GM19193 (cell line): ENCODE results near the gene COX17.

Experiments used
- POLR2A ChIP-seq: IDR thresholded peaks from 4 replicates; pipeline ENCODE4 v1.6.1; 2011; ENCODE audit not compliant: insufficient read depth, insufficient read length; ENCODE audit errors: extremely low read depth

The COX17 gene, protein sequence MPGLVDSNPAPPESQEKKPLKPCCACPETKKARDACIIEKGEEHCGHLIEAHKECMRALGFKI

DNA sequence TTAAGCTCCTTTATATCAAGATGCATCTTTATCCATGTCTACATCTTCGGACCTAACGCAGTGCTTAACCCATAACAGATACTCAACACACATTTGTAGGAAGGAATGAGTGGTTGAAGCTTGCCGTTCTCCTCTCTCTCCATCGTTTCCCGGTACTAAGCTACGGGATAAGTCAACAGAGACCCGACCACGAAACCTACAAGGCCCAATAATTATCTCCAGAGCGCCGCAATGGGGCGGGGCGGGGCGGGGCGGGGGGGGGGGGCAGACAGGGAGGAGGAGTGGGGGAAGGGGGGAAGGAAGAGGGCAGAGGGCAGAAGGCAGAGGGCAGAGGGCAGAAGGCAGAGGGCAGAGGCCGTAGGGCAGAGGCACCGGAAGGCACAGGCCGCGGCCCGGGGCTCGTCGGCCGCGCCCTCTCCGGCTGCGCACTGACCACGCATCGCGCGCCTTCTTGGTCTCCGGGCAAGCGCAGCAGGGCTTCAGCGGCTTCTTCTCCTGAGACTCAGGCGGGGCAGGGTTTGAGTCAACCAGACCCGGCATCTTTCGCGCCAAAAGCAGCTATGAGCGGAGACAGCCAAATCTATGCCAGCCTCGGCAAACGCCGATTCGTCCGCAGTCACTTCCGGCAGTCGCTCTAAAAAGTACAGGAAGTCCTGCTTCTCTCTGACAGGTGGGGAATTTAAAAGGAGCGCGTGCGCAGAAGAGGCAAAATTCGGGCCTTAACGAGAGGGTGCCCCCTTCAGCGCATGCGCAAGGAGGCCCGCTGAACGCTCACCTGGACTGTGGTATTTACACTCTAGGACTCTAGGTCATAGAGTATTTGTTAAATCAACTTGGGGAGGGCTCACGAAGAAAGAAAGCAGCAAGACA lies at the start of gene COX17:
COX17 (minus strand) TSS at position 636 of the 870 bp plus-strand sequence; CDS start at position 540, 96 bp downstream.
- TF ChIP-seq POLR2A = peak; percentile 83

DNA sequence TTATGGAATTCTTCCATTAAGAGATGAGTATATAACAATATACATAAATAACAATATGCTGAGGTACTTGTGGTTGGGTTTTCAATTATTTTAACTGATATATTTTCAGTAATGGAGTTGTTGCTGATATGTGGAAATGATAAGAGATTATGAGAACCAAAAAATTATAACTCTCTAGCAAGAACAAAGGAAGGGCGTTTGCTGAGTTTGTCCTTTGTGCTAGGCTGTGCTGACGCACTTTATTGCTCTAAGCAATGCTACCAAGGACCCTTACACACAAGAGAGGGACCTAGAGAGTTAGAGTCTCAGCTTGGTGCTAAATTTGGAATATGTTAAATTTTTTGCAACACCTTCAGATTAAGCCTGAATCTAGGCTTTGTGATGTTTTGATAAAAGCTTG lies 49.7 kb upstream of the COX17 start:
- TF ChIP-seq POLR2A = no peak

DNA sequence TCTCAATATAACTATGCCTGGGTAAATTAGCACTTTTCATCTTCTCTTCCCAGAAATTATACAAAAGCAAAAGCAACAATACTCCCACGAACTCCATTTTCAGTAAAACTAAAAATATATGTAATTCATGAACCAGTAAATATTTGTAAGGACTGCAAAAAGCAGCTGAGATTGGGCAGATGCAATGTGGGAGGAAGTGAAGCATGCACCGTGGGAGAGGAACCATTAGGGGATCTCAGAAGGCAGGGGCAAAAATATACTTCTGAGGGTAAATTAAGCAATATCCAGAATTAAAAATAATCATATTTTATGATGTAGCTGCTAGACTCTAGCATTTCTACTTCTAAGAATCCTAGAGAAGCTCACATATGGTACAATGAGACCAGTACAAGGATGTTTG lies 45.8 kb upstream of the COX17 start:
- no peak for TF ChIP-seq POLR2A

- TF ChIP-seq POLR2A = no peak
Measured at GRCh38 chr3:119717520-119717919, 40.3 kb upstream of the COX17 start.

- TF ChIP-seq POLR2A = no peak
Measured at GRCh38 chr3:119716998-119717397, 39.8 kb upstream of the COX17 start.

DNA sequence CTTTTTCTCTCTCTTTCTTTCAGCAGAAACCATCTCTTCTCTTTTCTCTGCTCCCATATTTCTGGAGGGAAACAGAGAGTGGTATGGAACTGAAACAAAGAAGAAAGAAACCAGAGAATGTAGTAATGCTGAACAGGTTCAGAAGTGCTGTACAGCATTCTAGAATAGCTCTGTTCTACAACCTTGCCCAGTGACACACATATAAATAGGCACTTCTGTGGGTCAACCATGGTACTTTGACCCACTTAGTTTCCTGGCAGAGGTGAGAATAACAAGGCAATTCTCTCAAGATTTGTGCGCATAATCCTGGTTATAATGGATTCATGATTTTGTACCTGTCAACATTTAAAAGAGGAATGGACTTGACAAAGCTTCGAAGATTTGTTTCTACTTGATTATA lies 37.9 kb upstream of the COX17 start:
- no peak for TF ChIP-seq POLR2A

- TF ChIP-seq POLR2A = no peak
Measured at GRCh38 chr3:119703820-119704531, 26.8 kb upstream of the COX17 start.

DNA sequence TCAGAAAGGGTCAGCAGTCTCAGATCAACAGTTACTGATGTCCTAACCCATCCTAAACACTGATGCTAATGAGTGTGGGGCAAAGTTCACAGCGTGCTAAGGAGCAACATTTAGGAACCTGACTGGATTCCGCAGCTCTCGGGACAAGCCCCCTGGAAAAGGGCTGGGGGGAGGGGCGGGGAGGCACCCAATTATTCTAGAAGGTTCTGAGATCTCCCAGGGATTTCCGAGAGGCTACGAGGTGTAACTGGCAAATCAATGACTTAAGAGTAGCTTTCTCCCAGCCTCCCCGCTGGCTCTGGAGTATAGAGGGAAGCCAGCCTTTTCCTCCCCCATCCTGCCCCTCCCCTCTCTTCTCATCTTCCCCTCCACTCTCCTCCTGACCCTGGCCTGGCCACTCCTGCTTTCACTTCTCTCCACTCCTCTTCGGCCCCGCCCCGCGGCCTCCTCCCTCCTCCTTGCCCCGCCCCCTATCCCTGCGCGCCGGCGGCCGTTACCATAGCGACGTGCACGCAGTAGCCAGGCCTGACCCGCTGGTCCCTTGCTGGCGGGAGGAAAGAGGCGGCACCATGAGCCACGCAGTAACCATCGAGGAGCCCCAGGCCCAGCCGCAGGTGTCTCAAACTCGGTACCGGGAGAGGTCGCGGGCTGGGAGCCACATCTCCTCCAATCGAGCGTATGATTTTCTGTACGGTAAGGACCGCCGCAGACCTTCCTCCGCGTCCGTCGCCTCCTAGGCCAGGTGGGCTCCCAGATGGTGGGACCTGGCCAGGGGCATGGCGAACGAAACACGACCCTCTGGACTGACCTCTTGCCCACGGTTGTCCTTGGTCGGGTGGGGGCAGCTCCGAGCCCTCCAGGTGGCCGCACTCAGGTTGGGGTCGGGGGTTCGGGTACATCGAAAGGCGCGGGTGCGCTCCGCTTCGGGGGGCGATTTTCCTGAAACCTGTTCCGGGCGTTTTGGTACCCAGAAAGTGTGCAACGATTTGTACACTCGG lies 25.6 kb upstream of the COX17 start, which contains the start of gene CFAP91:
CFAP91 (plus strand) TSS at position 493 of the 998 bp plus-strand sequence; CDS start at position 570, 77 bp downstream.
- no peak for TF ChIP-seq POLR2A

- TF ChIP-seq POLR2A = no peak
Measured at GRCh38 chr3:119700920-119701734, 23.9 kb upstream of the COX17 start.

DNA sequence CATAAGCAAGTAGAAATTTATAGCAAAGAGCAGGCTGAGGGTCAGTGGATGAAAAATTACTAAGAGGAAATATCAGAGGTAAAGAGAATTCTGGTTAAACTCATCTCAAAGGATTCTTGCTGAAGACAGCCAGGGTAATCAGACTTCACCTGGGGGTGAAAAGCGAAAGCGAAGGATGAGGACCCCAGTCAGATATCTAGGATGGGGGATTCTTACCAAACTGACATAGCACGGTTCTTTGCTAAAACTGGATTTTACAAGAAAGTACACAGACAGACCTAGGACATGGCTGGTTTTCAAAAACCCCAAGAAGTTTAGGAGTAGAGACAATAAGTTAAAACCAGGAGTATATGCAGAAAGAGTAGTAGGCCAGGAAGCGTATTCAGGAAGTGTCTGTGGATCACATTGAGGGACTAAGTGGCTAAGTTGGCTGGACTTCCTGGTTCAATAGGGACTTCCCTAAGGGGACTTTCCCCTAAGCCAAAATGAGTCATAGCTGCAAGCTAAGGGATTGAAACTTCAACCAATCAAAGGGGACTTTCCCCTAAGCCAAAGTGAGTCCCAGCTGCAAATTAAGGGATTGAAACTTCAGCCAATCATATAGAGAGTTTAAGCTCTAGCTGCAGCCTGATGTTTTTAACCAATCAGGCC lies 23.2 kb upstream of the COX17 start:
- TF ChIP-seq POLR2A = no peak

DNA sequence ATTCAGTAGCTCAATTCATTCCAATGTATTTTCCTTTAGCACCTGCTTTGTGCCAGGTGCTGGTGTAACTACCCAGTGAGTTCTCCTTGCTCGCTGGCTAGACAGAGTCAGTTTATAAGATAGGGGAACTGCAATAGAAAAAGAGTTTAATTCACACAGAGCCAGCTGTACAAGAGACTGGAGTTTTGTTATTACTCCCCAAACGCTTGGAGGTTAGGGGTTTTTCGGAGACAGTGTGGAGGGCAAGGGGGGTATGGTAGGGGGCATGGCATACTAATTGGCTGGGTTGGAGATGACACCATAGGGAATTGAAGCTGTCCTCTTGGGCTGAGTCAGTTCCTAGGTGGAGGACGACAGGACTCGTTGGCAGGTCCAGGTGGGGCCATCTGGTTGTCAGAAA lies 20.2 kb upstream of the COX17 start:
- no peak for TF ChIP-seq POLR2A

DNA sequence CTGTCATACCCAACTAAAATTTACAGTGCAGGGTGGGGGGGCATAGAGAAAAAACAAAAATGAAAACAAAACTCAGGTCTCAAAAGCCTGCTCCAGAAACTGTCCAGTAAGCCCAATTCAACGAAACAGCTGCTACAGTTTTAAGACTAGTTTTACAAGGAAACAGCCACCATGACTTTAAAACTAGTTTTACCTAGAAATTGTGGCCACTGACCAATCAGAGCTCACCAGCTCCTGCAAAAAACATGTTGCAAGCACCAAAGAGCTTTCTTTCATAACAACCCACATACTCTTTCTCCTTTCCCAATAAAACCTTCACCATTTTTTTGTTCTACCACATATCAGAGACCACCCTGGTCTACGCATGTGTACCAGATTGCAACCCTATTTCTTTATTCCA lies 18.3 kb upstream of the COX17 start:
- TF ChIP-seq POLR2A = no peak

GRCh38 chr3:119690043-119690656 lies 12.9 kb upstream of the COX17 start:
- TF ChIP-seq POLR2A = no peak
